ENCODE measurements around the gene CCDC38.
"Not testable (repeated sequence)": the region's sequence is repeated elsewhere in the genome, so short reads cannot be mapped to it uniquely, and the experiment has no call there.

The CCDC38 gene

DNA sequence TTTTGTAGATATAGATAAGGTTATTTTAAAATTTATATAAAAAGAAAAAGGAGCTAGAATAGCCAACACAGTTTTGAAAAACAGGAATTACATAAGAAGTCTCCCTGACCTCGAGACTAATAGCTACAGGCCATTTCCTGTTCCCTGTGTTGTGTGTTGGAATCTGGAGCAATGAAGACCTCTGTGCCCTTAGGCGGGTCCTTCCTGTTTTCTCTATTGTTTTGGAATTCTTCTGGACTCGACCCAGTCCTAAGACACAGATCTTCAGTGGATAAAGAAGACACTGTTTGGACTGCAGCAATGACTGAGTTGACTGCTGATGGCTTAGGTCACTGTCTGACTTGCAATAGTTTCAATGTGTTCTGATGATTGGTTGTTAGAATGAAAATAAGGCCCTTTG lies 57.4 kb downstream of the CCDC38 start:
- no peak for DNase-seq (ENCODE audit: low spot score)

DNA sequence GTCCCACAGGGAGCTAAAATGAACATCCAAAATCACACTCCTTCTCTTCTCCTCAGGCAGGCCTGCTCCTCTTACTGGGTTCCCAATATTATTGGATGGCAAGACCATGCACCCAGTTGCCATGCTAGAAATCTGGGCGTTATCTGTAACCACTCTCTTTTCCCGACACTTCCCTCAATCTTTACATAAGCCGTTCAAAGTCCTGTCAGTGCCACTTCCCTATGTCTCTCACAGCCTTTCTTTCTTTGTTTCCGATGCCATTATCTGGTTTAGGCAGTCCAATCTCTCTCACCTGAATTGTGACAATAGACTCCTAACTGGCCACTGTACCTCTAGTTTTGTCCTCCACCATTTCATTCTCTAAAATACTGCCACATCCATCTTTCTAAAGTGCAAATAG lies 59.5 kb downstream of the CCDC38 start:
- DNase-seq (ENCODE audit: low spot score): no peak

DNA sequence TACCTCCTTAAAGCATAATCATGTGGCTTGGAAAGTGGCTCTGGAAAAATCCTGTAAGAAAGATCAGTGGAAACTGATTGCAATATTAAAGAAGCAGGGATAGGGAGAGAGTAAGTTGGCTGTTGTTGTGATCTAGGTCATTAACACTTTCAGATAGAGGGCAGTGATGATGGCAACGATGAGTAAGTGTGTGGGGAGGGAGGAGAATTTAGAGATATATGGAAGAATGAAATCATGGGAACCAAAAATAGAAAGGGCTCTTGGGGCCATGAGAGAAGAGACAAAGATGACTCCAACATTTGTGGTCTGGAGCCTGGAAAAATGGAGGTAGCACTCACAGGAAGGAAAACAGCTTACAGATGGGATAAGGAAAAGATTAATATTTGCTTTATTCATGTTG lies 60.3 kb downstream of the CCDC38 start:
- no peak for DNase-seq (ENCODE audit: low spot score)

GRCh38 chr12:95881331-95881955 lies 61.0 kb downstream of the CCDC38 start:
- no peak for DNase-seq (ENCODE audit: low spot score)

GRCh38 chr12:95880895-95881294 lies 61.5 kb downstream of the CCDC38 start:
- DNase-seq (ENCODE audit: low spot score): no peak

DNA sequence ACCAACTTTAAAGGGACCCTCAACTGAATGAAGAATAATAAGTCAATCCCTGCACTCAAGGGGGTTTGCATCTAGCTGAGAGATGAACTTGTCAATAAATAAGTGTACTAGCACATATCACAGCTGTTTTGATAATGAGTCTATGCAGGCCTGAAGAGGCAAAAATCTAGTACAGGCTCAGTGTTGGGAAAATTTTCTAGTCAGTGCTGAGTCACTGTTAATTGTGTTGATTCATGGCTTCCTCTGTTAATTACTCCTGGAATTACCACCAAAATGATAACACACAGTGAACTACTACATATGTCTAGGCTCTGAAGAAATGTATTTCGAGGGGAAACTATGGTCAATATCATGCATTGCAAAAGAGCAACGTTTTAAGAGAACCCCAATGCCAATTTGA lies 64.8 kb downstream of the CCDC38 start:
- DNase-seq (ENCODE audit: low spot score): no peak

DNA sequence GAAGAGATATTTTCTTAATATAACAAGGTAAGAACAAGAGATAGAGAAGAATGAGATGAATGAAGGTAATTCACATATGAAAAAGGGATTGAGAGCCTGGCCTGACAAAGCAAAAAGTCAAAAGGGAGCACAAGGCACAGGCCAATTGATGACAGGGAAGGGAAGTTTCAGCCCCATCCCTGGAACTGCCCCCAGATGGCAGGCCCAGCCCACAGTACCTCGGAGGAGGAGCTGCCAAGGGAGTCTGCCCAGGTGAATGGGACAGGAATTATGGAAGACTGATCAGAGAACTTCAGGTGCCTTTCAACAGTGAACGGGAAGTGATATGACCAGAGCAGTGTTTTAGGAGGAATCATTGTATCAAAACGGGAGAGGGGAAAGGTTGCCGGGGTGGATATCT lies 68.0 kb downstream of the CCDC38 start:
- no peak for DNase-seq (ENCODE audit: low spot score)

DNA sequence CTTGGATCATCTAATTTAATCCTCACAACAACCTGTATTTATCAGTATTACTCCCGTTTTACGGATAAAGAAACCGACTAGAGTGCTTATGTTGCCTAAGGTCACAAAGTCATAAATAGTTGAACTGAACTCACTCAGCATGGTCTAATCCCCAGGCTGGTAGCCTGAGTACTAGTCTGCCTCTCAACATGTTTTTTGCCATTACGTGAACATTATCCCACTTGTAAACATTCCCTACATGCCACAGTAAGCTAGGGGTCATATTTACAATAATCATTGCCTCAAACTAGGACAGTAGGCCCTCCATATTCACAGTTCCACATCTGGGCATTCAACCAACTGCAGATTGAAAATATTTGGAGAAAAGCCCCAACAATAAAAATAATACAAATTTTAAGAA lies 71.5 kb downstream of the CCDC38 start:
- no peak for DNase-seq (ENCODE audit: low spot score)

GRCh38 chr12:95863337-95863736 lies 79.1 kb downstream of the CCDC38 start:
- DNase-seq (ENCODE audit: low spot score): no peak

DNA sequence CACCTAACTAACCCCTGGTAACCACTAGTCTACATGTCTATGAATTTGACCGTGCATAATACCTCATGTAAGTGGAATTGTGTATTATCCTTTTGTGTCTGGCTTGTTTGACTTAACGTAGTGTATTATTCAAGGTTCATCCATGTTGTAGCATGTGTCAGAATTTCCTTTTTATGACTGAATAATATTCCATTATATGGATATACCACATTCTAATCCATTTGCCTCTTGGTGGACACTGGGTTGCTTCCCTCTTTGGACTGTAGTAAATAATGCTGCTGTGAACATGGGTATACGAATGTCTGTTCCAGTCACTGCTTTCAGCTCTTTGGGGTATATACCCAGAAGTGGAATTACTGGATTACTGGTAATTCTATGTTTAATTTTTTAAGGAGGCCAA lies 80.4 kb downstream of the CCDC38 start:
- no peak for DNase-seq (ENCODE audit: low spot score)

GRCh38 chr12:95859947-95860850 lies 82.2 kb downstream of the CCDC38 start:
- DNase-seq (ENCODE audit: low spot score): no peak

DNA sequence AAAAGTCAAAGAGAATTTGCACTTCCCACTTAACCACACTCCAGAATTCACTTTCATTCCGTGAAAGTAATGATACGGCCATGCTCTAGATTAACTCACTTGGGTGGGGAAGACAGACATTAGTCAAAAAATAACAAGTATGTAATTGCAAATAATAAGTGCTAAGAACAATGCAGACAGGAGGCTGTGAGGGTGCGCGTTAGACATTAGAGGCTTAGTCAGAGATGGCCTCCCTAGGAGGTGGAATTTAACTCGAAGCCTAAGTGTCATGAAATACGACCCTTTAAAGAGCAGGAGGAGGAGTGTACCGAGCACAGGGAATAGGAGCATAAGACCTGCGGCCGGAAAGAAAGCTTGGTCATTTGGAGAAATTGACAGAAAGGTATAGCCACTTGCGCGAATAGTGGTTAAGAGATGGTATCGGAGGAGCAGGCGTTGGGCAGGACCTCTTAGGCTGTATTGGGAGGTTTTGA lies 83.0 kb downstream of the CCDC38 start:
- DNase-seq (ENCODE audit: low spot score): peak; percentile 28

GRCh38 chr12:95858451-95859343 lies 83.7 kb downstream of the CCDC38 start, which contains the start of gene SNRPF:
Gene SNRPF (plus strand): TSS chr12:95858952. CDS start chr12:95859074, 122 bp downstream.
- DNase-seq (ENCODE audit: low spot score): peak; percentile 96

GRCh38 chr12:95857799-95858198 lies 84.6 kb downstream of the CCDC38 start:
- DNase-seq (ENCODE audit: low spot score): no peak

GRCh38 chr12:95857156-95857555 lies 85.3 kb downstream of the CCDC38 start:
- no peak for DNase-seq (ENCODE audit: low spot score)

GRCh38 chr12:95852133-95852532 lies 90.3 kb downstream of the CCDC38 start:
- no peak for DNase-seq (ENCODE audit: low spot score)

DNA sequence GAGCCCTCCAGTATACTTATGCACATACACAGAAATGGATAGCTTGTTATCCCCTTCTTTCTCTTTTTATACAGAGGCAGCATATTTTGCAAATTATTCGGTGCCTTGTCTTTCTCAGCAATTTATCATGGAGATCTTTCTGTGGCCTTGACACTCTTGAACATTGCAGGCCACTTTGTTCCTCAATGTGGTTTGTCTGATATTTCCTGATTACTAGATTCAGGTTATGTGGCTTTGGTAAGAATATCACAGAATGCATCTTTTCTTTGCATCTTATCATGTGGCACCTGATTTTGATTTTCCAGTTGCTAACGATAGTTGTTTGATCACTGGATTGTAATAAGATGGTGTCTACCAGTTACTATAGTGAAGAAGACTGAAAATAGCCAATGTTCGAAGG lies 90.8 kb downstream of the CCDC38 start:
- no peak for DNase-seq (ENCODE audit: low spot score)

DNA sequence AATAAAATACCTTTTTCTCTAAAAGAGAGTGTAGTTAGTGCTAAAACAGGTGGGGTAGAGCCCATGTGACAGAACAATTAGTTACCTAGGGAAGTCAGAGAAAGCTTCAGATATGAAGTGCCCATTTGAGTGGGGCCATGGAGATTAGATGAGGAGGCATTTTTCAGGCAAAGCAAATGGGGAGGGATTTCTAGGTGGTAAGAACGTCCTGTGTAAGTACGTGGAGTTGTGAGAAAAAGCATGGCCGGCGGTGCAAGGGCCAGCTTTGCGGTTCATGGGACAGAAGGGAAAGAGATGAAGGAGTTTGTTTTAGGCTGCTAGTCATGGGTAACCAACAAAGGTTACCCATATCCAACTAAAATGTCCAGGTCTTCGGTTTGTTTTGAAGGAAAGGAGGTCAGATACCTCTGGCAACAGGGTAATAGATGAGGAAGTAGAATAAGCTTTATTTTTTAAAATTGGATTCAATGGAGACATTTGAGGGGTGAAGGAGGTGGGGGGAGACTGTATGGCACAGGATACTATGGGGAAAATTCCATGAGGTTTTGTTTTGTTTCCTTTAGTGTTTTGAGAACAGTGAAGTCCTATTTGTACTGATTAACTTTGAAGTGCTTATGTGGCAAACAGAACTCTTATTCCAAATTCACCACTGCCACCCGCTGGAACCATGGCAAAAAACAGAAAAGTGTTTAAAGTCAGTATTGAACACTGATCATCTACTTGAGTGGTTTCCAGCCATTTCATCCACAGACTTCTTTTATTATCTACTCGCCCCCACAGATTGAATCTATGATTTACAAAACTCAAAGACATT lies 93.6 kb downstream of the CCDC38 start:
- no peak for DNase-seq (ENCODE audit: low spot score)

DNA sequence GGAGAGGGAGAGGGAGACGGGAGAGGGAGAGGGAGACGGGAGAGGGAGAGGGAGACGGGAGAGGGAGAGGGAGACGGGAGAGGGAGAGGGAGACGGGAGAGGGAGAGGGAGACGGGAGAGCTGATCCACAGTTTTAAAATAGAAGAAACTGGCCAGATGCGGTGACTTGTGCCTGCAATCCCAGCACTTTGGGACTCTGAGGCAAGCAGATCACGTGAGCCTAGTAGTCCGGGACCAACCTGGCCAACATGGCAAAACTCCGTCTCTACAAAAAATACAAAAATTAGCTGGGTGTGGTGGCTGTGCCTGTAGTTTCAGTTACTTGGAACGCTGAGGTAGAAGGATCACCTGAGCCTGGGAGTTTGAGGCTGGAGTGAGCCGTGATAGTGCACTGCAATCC lies 100.0 kb downstream of the CCDC38 start:
- DNase-seq (ENCODE audit: low spot score): not testable (repeated sequence)

GRCh38 chr12:95838125-95838524 lies 104.3 kb downstream of the CCDC38 start:
- DNase-seq (ENCODE audit: low spot score): no peak

Measured in SK-N-DZ (cell line).